GM21576 (cell line): ENCODE results near the gene ERP44.
"Not testable (repeated sequence)": the region's sequence is repeated elsewhere in the genome, so short reads cannot be mapped to it uniquely, and the experiment has no call there.

Experiments used
- ATAC-seq: cut with Tn5 transposase; IDR thresholded peaks from one replicate; pipeline ENCODE4 v1.9.1; 2021; ENCODE audit warnings: mild to moderate bottlenecking, moderate library complexity; ENCODE audit not compliant: unreplicated experiment

ERP44 gene

DNA sequence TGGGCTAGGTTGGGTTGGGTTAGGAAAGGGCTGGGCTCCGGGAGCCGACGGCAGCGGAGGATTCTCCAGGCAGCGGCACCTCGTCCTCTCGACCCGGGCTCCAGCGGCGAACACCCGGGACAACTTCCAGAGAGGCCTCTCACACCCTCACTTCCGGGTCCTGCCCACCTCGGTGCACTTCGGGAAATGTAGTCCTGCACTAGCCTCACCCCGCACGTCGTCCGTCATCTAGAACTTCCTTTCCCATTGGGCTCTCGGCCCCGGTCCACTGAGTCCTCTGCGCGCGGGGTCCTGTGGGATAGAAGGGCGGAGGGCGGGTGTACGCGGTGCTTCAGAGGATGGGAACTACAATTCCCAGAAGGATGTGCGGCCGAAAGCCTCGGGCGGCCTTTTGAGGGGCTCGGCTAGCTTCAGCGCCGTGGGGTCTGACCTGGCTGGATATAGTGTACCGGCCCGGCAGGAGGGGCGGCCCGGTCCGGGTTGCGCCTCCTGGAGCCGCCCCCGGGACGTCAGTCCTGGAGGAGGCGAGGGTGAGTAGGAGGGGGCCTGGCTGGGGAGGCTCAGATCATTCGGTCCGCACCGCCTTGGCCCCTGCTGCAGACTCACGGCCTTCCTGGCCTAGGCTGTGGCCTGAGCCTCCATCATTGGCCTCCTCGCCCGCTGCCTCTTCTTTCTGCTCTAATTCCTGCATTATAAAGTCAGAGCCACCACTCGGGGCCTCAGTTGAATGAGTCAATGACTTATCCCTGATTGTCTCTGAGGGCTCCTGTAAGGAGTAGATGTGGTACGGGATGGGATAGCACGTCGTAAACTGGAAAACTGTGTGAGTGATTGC, at the start of gene ERP44, which contains the start of gene INVS:
ERP44 (minus strand) TSS at position 114 of the 835 bp plus-strand sequence. CDS start 160 bp downstream, outside the sequence.
INVS (plus strand) TSS at position 357 of the 835 bp plus-strand sequence. CDS start 5,279 bp downstream, outside the sequence.
- peak; percentile 97 for ATAC-seq

DNA sequence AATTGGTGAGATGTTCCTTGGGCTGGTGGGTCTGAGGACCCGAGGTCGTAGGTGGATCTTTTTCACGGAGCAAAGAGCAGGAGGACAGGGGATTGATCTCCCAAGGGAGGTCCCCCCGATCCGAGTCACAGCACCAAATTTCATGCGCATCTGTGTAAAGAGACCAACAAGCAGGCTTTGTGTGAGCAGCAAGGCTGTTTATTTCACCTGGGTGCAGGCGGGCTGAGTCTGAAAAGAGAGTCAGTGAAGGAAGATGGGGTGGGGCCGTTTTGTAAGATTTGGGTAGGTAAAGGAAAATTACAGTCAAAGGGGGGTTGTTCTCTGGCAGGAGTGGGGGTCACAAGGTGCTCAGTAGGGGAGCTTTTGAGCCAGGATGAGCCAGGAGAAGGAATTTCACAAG, 47.2 kb upstream of the ERP44 start:
- not testable (repeated sequence) for ATAC-seq

DNA sequence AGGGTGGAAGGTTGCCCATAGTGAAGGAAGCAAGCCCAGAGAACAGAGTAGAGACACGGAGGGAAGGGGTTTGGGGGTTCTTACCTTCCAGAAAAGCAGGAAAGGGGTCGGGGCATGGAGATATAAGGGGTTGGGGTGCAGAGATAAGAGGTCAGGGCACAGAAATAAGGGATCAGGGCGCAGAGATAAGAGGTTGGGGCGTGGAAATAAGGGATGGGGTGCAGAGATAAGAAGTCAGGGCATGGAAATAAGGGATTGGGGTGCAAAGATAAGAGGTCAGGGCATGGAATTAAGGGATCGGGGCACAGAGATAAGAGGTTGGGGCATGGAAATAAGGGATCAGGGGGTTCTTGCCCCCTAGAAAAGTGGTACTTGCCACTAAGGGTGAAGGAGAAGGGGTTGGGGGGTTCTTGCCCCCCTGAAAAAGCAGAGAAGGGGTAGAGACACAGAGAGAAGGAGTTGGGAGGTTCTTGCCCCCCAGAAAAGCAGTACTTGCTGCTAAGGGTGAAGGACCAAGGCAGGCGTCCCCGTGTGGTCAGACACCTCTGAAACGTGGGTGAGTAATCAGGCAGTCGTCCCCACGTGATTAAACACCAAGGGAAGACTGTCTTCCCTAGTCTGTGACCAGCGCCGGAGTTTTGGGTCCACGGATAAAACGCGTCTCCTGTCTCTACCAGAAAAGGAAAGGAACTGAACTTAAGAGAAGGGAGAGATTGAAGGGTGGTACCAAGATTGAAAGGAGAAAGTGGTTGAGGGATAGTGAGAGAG, 46.6 kb upstream of the ERP44 start:
- ATAC-seq: not testable (repeated sequence)

DNA sequence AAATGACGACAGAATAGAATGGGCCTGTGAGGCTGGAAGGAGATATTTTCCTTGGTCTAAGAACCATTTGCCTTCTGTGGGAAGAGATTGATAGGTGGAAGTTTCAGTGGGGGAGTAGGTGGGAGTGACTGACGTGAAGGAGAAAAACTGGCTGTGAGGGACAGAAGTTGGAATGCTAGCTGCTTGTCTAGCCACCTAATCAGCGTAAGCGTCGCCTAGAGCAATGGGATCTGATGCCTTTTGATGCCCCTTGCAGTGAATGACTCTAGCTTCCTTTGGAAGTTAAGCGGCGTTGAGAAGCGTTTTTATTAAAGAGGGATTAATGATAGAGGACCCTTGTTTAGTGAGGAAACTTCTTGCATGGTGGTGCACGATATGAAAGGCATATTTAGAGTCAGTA, 43.1 kb upstream of the ERP44 start:
- not testable (repeated sequence) for ATAC-seq

DNA sequence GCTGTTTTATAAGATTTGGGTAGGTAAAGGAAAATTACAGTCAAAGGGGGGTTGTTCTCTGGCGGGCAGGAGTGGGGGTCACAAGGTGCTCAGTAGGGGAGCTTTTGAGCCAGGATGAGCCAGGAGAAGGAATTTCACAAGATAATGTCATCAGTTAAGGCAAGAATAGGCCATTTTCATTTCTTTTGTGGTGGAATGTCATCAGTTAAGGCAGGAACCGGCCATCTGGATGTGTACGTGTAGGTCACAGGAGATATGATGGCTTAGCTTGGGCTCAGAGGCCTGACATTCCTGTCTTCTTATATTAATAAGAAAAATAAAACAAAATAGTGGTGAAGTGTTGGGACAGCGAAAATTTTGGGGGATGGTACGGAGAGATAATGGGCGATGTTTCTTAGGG, 41.5 kb upstream of the ERP44 start:
- ATAC-seq: not testable (repeated sequence)

DNA sequence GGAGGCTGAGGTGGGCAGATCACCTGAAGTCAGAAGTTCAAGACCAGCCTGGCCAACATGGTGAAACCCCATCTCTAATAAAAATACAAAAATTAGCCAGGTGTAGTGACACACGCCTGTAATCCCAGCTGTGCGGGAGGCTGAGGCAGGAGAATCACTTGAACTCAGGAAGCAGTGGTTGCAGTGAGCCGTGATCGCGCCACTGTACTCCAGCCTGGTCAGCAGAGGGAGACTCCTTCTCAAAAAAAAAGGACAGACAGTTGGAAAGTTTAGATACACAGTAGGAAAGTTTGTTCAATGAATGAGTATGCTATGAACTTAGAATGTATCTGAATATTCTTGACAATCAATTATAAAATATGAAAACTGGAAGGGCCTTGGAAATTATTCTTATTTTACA, 38.0 kb upstream of the ERP44 start:
- ATAC-seq: not testable (repeated sequence)

DNA sequence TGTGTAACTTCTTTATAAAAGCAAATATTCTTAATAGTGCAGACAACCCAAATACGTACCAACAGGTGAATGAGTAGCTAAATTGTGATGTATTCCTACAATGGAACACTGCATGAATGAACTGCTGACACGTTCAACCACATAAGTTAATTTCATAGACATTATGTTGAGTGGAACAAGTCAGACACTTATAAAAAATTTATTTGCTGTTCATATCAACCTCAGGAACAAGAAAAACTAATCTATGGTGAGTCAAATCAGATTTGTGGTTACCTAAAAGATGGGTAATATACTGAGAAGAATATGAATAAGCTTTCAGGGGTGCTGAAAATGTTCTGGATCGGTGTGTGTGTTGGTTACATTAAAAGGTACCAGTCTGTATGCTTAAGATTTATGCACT, 35.9 kb upstream of the ERP44 start:
- ATAC-seq: no peak

- no peak for ATAC-seq
Observed at GRCh38 chr9:100131875-100132430, 33.2 kb upstream of the ERP44 start.

DNA sequence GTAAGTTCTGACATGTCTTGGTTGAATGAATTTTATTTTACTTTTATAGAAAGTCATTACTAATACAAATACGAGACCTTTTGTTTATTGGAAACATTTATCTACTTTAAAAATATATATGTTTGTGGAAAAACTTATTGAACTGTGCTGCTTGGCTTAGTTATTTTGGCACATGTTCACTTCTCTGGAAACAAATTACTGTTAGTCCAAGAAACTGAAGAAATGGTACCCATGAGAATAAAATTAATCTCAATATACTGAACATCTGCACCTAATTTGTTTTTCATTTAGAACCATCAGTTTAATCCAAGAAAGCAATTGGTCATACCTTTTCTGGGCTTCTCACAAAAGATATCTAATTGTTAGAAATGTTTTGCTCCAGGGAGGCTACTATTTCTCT, 32.4 kb upstream of the ERP44 start:
- ATAC-seq: no peak

GRCh38 chr9:100129772-100130171, 31.0 kb upstream of the ERP44 start:
- ATAC-seq: no peak

GRCh38 chr9:100126423-100126822, 27.6 kb upstream of the ERP44 start:
- no peak for ATAC-seq

GRCh38 chr9:100125910-100126309, 27.1 kb upstream of the ERP44 start:
- no peak for ATAC-seq

DNA sequence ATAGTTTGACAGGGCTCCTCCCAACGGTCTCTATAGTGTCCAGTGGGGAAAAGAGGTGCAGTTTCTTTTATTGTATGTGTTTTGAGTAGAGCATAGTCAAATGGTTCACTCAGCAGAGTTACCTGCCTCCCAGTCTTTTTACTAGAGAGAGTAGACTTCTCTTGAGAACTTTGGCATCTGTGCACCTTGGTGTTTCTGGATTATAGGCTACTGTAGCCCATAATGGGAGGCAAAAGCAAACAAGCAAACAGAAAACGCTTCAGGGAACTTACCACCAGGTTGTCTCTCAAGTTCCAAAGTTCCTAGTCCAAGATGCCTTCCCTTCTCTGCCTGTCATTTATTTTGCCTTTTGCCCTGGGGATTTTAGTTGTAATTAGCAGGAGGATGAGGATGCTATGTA, 26.4 kb upstream of the ERP44 start:
- ATAC-seq: no peak

DNA sequence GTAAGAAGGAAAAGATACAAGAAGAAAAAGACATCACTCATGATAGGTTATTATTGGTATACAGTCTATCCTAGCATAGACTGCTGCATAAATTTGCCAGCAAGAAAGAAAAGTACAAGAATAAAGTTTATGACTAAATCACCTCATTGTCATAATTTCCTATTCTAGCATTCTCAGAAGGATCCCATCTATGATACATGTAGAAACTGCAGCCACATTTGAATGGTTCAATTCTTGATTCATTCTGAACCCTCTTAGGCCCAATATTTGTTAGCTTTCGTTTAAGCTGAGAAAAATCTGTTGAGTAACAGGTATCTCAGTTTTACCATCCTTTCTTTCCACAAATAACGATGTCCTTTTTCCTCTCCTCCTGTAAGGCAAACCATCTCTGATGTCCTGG, 21.5 kb upstream of the ERP44 start:
- no peak for ATAC-seq

- ATAC-seq: no peak
Observed at GRCh38 chr9:100117316-100117715, 18.5 kb upstream of the ERP44 start.

DNA sequence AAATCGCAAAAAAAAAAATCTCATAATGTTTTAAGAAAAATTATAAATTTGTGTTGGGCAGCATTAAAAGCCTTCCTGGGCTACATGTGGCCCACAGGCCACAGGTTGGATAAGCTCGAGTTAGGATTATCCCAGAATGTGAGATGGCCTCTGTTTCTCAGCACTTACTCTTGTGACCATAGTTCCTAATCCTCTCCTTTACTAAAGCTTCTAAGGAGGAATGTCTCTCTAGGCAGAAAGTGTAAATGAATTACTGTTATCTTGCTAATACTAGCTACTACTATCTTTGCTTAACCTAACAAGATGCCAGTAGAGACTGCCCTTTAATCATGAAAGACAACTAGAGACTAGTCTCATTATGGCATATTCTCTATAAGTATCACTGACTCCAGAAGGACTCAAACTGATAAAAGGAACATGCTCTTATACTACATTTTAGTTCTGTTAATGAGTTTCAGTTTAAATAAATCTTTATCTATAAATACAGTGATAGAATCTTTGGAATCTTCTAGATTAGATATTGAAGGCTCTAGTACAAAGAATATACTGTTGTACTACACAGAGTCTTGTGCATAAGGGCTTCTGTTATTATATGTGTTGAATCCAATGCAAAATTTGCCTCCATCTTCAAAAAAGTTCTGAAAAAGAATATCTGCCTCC, 14.0 kb upstream of the ERP44 start:
- ATAC-seq: no peak

- no peak for ATAC-seq
Observed at GRCh38 chr9:100111235-100111634, 12.4 kb upstream of the ERP44 start.

GRCh38 chr9:100108559-100108958, 9.8 kb upstream of the ERP44 start:
- no peak for ATAC-seq

GRCh38 chr9:100106616-100107015, 7.8 kb upstream of the ERP44 start:
- ATAC-seq: no peak

DNA sequence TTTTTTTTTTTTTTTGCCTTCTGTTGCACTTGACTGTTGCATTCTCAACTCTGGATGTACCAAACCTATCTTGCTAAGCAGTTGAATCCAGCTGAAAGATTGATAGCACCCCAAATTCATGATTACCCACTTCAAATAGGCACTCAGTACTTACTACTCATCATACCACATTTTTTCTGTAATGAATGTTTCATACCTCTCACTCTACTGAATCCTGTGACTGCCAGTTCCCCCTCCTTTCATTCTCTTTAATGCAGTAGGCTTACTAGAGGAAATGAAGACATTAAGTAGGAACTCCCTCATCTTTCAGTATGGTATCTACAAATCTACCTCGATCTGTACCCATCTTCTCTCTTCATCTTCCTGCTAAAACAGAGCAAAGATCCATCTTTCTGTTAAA, 7.1 kb upstream of the ERP44 start:
- no peak for ATAC-seq

DNA sequence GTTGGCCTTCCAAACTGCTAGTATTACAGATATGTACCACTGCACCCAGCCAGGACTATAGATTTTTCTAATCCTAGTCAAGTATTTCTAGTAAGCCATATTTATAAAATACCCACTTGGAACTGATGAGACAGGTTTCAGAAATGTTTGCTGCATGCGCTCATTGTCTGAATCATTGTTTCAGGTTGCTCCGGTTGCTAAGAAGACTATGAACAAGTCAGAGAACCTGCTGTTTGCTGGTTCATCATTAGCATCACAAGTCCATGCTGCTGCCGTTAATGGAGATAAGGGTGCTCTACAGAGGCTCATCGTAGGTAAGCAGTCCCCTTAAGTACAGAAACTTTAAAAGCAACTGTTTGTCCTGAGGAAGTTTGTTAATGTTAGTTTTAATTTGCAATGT, 5.5 kb upstream of the ERP44 start:
- ATAC-seq: no peak
